ENCODE measurements around the gene GDPD4. TPM values are rescaled to one million over a fixed set of nuclear protein-coding genes. Genes with fewer than 3 reads are reported as not detected.

Gene GDPD4
- total RNA-seq, 4 donors from 2014 or later: not detected

- peak; percentile 89 for DNase-seq
- Histone ChIP-seq H3K4me1 (peaks cover 4 to 27% (median 16%) of the 10 kb centered on the region in 4 donors), H3K36me3 (no peaks in the 10 kb centered on the region), H3K27me3 (no peaks in the 10 kb centered on the region), H3K9me3 (no peaks in the 10 kb centered on the region), H3K27ac (peak overlapping the region in 2 of 4 donors; percentile 31 to 40), H3K4me3 (peak overlapping the region in 3 of 4 donors; percentile 10 to 15 (median 10))
- 36% methylated on average over 27 of the region's 27 CpGs; no CpG with 5 or more reads in 1 of the 2 donors for WGBS, 2 donors (ENCODE audit: low coverage in 1 of 2)
- intact Hi-C loops (cut with DNase I; ENCODE audit: low total_unique reads) (loop anchor here (10.0 kb wide), 1 partner anchor 353 kb away; no protein-coding TSS in a partner anchor), in situ Hi-C loops (cut with MboI; ENCODE audit: low pct_ligation_motif_present in 1 of 4, low pct_unique_long_range_greater_than_20kb in 1 of 4, low sequenced_read_pairs in 3 of 4) (loop anchor here in 3 of 4 donors (10.0 to 25.0 kb wide), 4 partner anchors 155 to 363 kb away; partner anchors contain the start of gene B3GNT6 (in 1 of the 3))
- no peak for TF ChIP-seq POLR2AphosphoS5 (IDR thresholded peaks at IDR 0.05)
- TF ChIP-seq, protein P1, sequence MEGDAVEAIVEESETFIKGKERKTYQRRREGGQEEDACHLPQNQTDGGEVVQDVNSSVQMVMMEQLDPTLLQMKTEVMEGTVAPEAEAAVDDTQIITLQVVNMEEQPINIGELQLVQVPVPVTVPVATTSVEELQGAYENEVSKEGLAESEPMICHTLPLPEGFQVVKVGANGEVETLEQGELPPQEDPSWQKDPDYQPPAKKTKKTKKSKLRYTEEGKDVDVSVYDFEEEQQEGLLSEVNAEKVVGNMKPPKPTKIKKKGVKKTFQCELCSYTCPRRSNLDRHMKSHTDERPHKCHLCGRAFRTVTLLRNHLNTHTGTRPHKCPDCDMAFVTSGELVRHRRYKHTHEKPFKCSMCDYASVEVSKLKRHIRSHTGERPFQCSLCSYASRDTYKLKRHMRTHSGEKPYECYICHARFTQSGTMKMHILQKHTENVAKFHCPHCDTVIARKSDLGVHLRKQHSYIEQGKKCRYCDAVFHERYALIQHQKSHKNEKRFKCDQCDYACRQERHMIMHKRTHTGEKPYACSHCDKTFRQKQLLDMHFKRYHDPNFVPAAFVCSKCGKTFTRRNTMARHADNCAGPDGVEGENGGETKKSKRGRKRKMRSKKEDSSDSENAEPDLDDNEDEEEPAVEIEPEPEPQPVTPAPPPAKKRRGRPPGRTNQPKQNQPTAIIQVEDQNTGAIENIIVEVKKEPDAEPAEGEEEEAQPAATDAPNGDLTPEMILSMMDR (IDR thresholded peaks at IDR 0.05): peak; percentile 51 to 93 (median 75)
- no peak for TF ChIP-seq POLR2A (IDR thresholded peaks at IDR 0.05)
- TF ChIP-seq EP300 (IDR thresholded peaks at IDR 0.05; ENCODE audit: low read depth): no peak
Observed at GRCh38 chr11:77191823-77192495, 109.5 kb downstream of the GDPD4 start.

DNA sequence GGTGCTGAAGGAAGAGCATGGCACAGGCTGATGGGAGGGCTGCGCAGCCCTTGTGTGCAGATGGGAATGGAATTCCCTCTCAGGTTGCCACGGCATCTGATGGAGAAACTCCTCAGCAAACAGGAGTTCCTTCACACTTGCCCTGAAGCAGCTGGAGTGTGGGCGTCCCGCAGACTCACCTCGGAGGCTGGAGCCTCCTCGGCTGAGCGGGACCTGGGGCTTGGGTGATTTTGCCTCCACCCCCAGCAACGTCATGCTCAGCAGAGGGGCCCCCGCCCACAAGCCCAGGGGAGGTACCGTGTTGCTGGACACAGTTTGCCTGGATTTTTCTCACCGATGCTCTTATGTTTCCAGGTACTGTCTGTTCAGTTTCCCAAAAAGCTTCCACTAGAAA lies 110.1 kb downstream of the GDPD4 start:
- TF ChIP-seq EP300 (IDR thresholded peaks at IDR 0.05; ENCODE audit: low read depth) (no peak), POLR2AphosphoS5 (IDR thresholded peaks at IDR 0.05) (no peak), POLR2A (IDR thresholded peaks at IDR 0.05) (no peak)
- TF ChIP-seq, protein P1 (IDR thresholded peaks at IDR 0.05): no peak
- intact Hi-C loops (cut with DNase I; ENCODE audit: low total_unique reads): loop anchor here (10.0 kb wide), 1 partner anchor 353 kb away; no protein-coding TSS in a partner anchor
- Histone ChIP-seq H3K27ac (peak overlapping the region in 1 of 4 donors; percentile 40), H3K27me3 (no peaks in the 10 kb centered on the region), H3K9me3 (no peaks in the 10 kb centered on the region), H3K36me3 (no peaks in the 10 kb centered on the region), H3K4me1 (peaks cover 4 to 31% (median 16%) of the 10 kb centered on the region in 4 donors), H3K4me3 (peak overlapping the region in 2 of 4 donors; percentile 10 to 15)
- in situ Hi-C loops (cut with MboI; ENCODE audit: low pct_ligation_motif_present in 1 of 4, low pct_unique_long_range_greater_than_20kb in 1 of 4, low sequenced_read_pairs in 3 of 4): loop anchor here in 3 of 4 donors (10.0 to 25.0 kb wide), 4 partner anchors 154 to 363 kb away; partner anchors contain the start of gene B3GNT6 (in 1 of the 3)
- 73% methylated on average over 11 of the region's 11 CpGs; no CpG with 5 or more reads in 1 of the 2 donors for WGBS, 2 donors (ENCODE audit: low coverage in 1 of 2)
- no peak for DNase-seq

GRCh38 chr11:77190331-77191075 lies 111.0 kb downstream of the GDPD4 start:
- TF ChIP-seq POLR2A (IDR thresholded peaks at IDR 0.05) (no peak), POLR2AphosphoS5 (IDR thresholded peaks at IDR 0.05) (no peak), EP300 (IDR thresholded peaks at IDR 0.05; ENCODE audit: low read depth) (no peak)
- TF ChIP-seq, protein P1 (IDR thresholded peaks at IDR 0.05): no peak
- no peaks in the 10 kb centered on the region for H3K36me3 ChIP-seq
- no peak for DNase-seq
- in situ Hi-C loops (cut with MboI; ENCODE audit: low pct_ligation_motif_present in 1 of 4, low pct_unique_long_range_greater_than_20kb in 1 of 4, low sequenced_read_pairs in 3 of 4): loop anchor here in 3 of 4 donors (10.0 to 25.0 kb wide), 4 partner anchors 153 to 364 kb away; partner anchors contain the start of gene B3GNT6 (in 1 of the 3)
- intact Hi-C loops (cut with DNase I; ENCODE audit: low total_unique reads): loop anchor here (10.0 kb wide), 1 partner anchor 354 kb away; no protein-coding TSS in a partner anchor
- no peak overlapping the region for H3K27ac ChIP-seq
- H3K4me3 ChIP-seq: no peak overlapping the region
- H3K27me3 ChIP-seq: no peaks in the 10 kb centered on the region
- WGBS, 2 donors (ENCODE audit: low coverage in 1 of 2): 90% methylated on average over 21 of the region's 21 CpGs; no CpG with 5 or more reads in 1 of the 2 donors
- peaks cover 4 to 30% (median 16%) of the 10 kb centered on the region in 4 donors for H3K4me1 ChIP-seq
- no peaks in the 10 kb centered on the region for H3K9me3 ChIP-seq

Data from transverse colon (tissue), 4 donors.